GM20000 (cell line): Measurements from ENCODE around the gene SLC6A12.

ENCODE experiments used
- DNase-seq: peaks from one replicate; pipeline ENCODE4 v3.0.0; 2012; ENCODE audit warnings: low spot score
- TF ChIP-seq, protein P1 (sequence below): IDR thresholded peaks from 2 replicates; pipeline ENCODE4 v1.5.1; 2012; ENCODE audit warnings: mild to moderate bottlenecking, control low read depth; ENCODE audit errors: extremely low read depth, missing control alignments

SLC6A12 gene

GRCh38 chr12:254912-255311, 41.0 kb upstream of the SLC6A12 start:
- no peak for DNase-seq
- TF ChIP-seq, protein P1, sequence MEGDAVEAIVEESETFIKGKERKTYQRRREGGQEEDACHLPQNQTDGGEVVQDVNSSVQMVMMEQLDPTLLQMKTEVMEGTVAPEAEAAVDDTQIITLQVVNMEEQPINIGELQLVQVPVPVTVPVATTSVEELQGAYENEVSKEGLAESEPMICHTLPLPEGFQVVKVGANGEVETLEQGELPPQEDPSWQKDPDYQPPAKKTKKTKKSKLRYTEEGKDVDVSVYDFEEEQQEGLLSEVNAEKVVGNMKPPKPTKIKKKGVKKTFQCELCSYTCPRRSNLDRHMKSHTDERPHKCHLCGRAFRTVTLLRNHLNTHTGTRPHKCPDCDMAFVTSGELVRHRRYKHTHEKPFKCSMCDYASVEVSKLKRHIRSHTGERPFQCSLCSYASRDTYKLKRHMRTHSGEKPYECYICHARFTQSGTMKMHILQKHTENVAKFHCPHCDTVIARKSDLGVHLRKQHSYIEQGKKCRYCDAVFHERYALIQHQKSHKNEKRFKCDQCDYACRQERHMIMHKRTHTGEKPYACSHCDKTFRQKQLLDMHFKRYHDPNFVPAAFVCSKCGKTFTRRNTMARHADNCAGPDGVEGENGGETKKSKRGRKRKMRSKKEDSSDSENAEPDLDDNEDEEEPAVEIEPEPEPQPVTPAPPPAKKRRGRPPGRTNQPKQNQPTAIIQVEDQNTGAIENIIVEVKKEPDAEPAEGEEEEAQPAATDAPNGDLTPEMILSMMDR, result no peak

DNA sequence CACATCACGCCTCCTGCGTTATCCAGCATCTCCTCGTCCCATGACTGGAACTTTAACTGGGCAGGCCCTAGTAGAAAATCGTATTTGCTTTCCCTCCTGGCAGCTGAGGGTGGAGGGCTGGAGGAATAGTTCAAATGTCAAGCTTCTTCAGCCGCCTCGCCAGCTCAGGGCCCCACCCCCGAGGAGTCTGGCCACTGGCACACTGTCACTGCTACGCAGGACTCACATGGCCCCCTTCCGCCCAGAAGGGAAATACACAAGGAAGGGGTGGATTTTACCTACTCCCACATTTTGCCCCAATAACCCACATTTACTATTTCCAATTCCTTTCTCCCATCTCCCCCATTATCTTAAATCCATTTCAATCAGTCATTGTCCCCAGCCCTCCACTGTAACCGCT, 40.1 kb upstream of the SLC6A12 start:
- DNase-seq, result no peak
- TF ChIP-seq, protein P1, result no peak

DNA sequence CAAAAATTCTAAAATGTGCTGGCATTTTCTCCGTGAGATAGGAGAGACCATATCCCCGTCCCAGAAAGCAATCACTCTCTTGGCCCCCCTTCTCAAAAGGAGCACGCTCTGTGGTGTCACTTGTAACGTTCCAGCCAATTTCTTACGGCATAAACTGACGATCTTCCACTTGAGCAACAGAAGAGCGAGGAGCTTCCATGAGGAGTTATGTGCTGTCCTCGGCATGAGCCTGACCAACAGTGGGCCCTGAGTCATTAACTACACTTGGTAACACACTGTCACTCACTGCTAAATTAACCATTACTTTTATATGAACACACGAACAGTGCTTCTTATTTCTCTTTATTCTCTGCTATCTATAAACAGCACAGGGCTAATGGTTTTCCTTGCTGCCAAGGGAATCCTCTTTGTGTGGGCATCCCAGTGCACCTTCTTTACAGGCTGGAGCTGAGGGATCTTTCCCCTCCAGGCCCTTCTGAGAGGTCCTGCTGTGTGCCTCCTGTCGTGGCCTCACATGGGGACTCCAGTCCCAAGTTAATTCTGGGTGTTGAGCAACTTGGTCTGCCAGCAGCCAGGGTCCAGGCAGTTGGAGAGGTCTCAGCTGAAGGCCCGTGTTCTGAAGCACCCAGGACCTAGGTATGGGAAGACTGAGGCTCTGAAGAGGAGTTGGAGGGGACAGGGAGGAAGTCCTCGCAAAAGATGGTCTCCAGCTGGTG, 39.3 kb upstream of the SLC6A12 start:
- TF ChIP-seq, protein P1, result no peak
- no peak for DNase-seq

DNA sequence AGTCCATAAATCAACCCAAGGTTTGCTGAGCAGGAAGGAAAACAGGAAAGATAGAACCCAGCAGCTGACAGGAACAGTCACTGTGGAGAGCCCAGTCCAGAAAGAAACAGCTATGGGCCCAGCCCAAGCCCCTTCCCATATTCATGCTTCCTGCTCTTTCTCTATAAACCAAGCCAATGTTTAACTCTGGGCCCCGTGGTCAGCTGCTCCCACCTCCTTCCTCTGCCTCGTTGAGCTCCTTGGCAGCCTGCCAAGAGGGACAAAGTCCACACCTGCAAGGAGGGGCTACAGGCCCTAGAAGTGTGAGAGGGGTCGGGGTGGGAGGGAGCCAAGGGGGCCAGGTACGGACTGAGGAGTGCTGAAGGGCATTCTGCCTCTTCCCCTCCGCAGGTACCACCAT, 38.7 kb upstream of the SLC6A12 start:
- TF ChIP-seq, protein P1, result no peak
- no peak for DNase-seq

- no peak for DNase-seq
- TF ChIP-seq, protein P1, result no peak
Measured at GRCh38 chr12:247271-247670, 33.3 kb upstream of the SLC6A12 start.

GRCh38 chr12:243381-243780, 29.4 kb upstream of the SLC6A12 start:
- TF ChIP-seq, protein P1, result no peak
- DNase-seq, result no peak

- DNase-seq, result no peak
- TF ChIP-seq, protein P1, result no peak
Measured at GRCh38 chr12:242496-242895, 28.5 kb upstream of the SLC6A12 start.
